Activated naive CD4-positive, alpha-beta T cell treated with anti-CD3 and anti-CD28 coated beads, Interleukin-2, amount 50 U/mL, for 72 hours (primary cell): ENCODE data around the gene KRTAP19-2. TPM values are rescaled to one million over a fixed set of nuclear protein-coding genes. Genes with fewer than 3 reads are reported as not detected.

Experiments used
- ATAC-seq, 2 donors: fragments of 150-1000 bp; cut with Tn5 transposase; 2 replicates each; pipeline ENCODE4 v1.10.0; 2021; ENCODE audit warnings: mild to moderate bottlenecking in 2 of 2, moderate library complexity in 2 of 2
- DNase-seq, 2 donors: peaks; one replicate each; pipeline ENCODE4 v3.0.0; 2021 to 2022; ENCODE audit warnings: low spot score in 2 of 2
- H3K27ac Mint-ChIP-seq, 2 donors: one replicate each; pipeline ENCODE4 v1.8.0; 2022; ENCODE audit warnings: mild to moderate bottlenecking in 2 of 2, mixed read lengths in 2 of 2
- H3K36me3 Mint-ChIP-seq, 2 donors: one replicate each; pipeline ENCODE4 v1.8.0; 2022; ENCODE audit warnings: mixed read lengths in 2 of 2
- H3K9me3 Mint-ChIP-seq, 2 donors: one replicate each; pipeline ENCODE4 v1.8.0; 2022; ENCODE audit warnings: mixed read lengths in 2 of 2
- total RNA-seq, 2 donors: library from RNA; stranded (reverse); gene quantifications; one replicate each; pipeline ENCODE4 v1.2.3, GENCODE V29; 2022

KRTAP19-2 gene
- total RNA-seq, 2 donors from 2014 or later = not detected

- no peaks in the 10 kb centered on the region for H3K36me3 Mint-ChIP-seq
- no peak for ATAC-seq
Measured at GRCh38 chr21:30443226-30443625, 44.0 kb downstream of the KRTAP19-2 start.

GRCh38 chr21:30439975-30440374 lies 47.3 kb downstream of the KRTAP19-2 start, which contains the start of gene KRTAP15-1:
Gene KRTAP15-1, plus strand, starts transcription at chr21:30440275. Its CDS starts 53 bp downstream, at chr21:30440328.
- Mint-ChIP-seq H3K36me3 (no peaks in the 10 kb centered on the region), H3K27ac (no peak within 1 kb of the TSS), H3K9me3 (no peaks in the 10 kb centered on the region)
- ATAC-seq = no peak
- no peak for DNase-seq

More at GRCh38 chr21:30443226-30443625, 44.0 kb downstream of the KRTAP19-2 start:
- H3K9me3 Mint-ChIP-seq = no peaks in the 10 kb centered on the region
- DNase-seq = no peak
- H3K27ac Mint-ChIP-seq = no peak overlapping the region

Other genes with a start within 250 kb of the KRTAP19-2 start
- gene KRTAP24-1, start 204.5 kb downstream of the KRTAP19-2 start, total RNA-seq = not detected
- not detected for gene KRTAP25-1, start 197.9 kb downstream of the KRTAP19-2 start, total RNA-seq
- gene KRTAP26-1, start 167.1 kb downstream of the KRTAP19-2 start, total RNA-seq = not detected
- not detected for gene KRTAP27-1, start 149.7 kb downstream of the KRTAP19-2 start, total RNA-seq
- gene KRTAP23-1, start 138.8 kb downstream of the KRTAP19-2 start, total RNA-seq = not detected
- gene KRTAP13-2, start 115.2 kb downstream of the KRTAP19-2 start, total RNA-seq = not detected
- not detected for gene KRTAP13-1, start 91.4 kb downstream of the KRTAP19-2 start, total RNA-seq
- gene KRTAP13-3, start 61.5 kb downstream of the KRTAP19-2 start, total RNA-seq = not detected
- gene KRTAP13-4, start 57.2 kb downstream of the KRTAP19-2 start, total RNA-seq = not detected
- gene KRTAP15-1, start 47.2 kb downstream of the KRTAP19-2 start, total RNA-seq = not detected
- gene KRTAP19-1, start 7.1 kb downstream of the KRTAP19-2 start, total RNA-seq = not detected
- not detected for gene KRTAP19-3, start 4.6 kb upstream of the KRTAP19-2 start, total RNA-seq
- not detected for gene KRTAP19-4, start 9.7 kb upstream of the KRTAP19-2 start, total RNA-seq
- gene KRTAP19-5, start 14.7 kb upstream of the KRTAP19-2 start, total RNA-seq = not detected
- not detected for gene KRTAP19-6, start 54.4 kb upstream of the KRTAP19-2 start, total RNA-seq
- gene KRTAP19-7, start 73.9 kb upstream of the KRTAP19-2 start, total RNA-seq = not detected
- gene KRTAP22-2, start 103.0 kb upstream of the KRTAP19-2 start, total RNA-seq = not detected
- gene KRTAP6-3, start 105.0 kb upstream of the KRTAP19-2 start, total RNA-seq = not detected
- not detected for gene KRTAP6-2, start 111.5 kb upstream of the KRTAP19-2 start, total RNA-seq
- not detected for gene KRTAP22-1, start 113.7 kb upstream of the KRTAP19-2 start, total RNA-seq
- gene KRTAP6-1, start 126.5 kb upstream of the KRTAP19-2 start, total RNA-seq = not detected
- gene KRTAP20-1, start 129.0 kb upstream of the KRTAP19-2 start, total RNA-seq = not detected
- gene KRTAP20-4, start 133.2 kb upstream of the KRTAP19-2 start, total RNA-seq = not detected
- gene KRTAP20-2, start 147.8 kb upstream of the KRTAP19-2 start, total RNA-seq = not detected
- not detected for gene KRTAP20-3, start 155.4 kb upstream of the KRTAP19-2 start, total RNA-seq
- not detected for gene KRTAP21-3, start 231.3 kb upstream of the KRTAP19-2 start, total RNA-seq